Measurements from ENCODE around the gene NACAD. TPM values are rescaled to one million over a fixed set of nuclear protein-coding genes. Genes with fewer than 3 reads are reported as not detected.

The NACAD gene
- total RNA-seq, 1 experiment from 2014 or later: 5.5 TPM

GRCh38 chr7:45036317-45036716 lies 52.5 kb downstream of the NACAD start:
- POLR2A ChIA-PET: no interaction called here
- DNase-seq (ENCODE audit: low spot score) (no peak), ATAC-seq (0 out of 2 replicates have a peak, but pooled peaks have one; percentile 46)
- H3K27ac Mint-ChIP-seq: peak overlapping the region; percentile 4; the same call in 1 of the 2 replicates
- peaks cover 32% of the 10 kb centered on the region for H3K4me1 Mint-ChIP-seq
- no peak overlapping the region for H3K4me3 Mint-ChIP-seq
- no peaks in the 10 kb centered on the region for H3K9me3 Mint-ChIP-seq
- no peaks in the 10 kb centered on the region for H3K27me3 Mint-ChIP-seq (ENCODE audit: low read depth)
- TF ChIP-seq, protein P1, sequence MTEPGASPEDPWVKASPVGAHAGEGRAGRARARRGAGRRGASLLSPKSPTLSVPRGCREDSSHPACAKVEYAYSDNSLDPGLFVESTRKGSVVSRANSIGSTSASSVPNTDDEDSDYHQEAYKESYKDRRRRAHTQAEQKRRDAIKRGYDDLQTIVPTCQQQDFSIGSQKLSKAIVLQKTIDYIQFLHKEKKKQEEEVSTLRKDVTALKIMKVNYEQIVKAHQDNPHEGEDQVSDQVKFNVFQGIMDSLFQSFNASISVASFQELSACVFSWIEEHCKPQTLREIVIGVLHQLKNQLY (CRISPR knock-in tag; IDR thresholded peaks at IDR 0.05): no peak
- TF ChIP-seq GRHL2 (CRISPR knock-in tag; IDR thresholded peaks at IDR 0.05; ENCODE audit: insufficient replicate concordance, severe bottlenecking) (no peak), ELF4 (CRISPR knock-in tag; IDR thresholded peaks at IDR 0.05; ENCODE audit: low read depth) (no peak), CTCF (IDR thresholded peaks at IDR 0.05) (no peak), E2F1 (CRISPR knock-in tag; IDR thresholded peaks at IDR 0.05) (no peak), RORB (CRISPR knock-in tag; IDR thresholded peaks at IDR 0.05) (no peak), HMGXB4 (CRISPR knock-in tag; IDR thresholded peaks at IDR 0.05) (no peak), SMAD3 (CRISPR knock-in tag; IDR thresholded peaks at IDR 0.05; ENCODE audit: borderline replicate concordance) (no peak), JUN (CRISPR knock-in tag; IDR thresholded peaks at IDR 0.05) (no peak), USF1 (CRISPR knock-in tag; IDR thresholded peaks at IDR 0.05) (no peak), MYBL2 (CRISPR knock-in tag; IDR thresholded peaks at IDR 0.05) (no peak)
- TF ChIP-seq, protein P2, sequence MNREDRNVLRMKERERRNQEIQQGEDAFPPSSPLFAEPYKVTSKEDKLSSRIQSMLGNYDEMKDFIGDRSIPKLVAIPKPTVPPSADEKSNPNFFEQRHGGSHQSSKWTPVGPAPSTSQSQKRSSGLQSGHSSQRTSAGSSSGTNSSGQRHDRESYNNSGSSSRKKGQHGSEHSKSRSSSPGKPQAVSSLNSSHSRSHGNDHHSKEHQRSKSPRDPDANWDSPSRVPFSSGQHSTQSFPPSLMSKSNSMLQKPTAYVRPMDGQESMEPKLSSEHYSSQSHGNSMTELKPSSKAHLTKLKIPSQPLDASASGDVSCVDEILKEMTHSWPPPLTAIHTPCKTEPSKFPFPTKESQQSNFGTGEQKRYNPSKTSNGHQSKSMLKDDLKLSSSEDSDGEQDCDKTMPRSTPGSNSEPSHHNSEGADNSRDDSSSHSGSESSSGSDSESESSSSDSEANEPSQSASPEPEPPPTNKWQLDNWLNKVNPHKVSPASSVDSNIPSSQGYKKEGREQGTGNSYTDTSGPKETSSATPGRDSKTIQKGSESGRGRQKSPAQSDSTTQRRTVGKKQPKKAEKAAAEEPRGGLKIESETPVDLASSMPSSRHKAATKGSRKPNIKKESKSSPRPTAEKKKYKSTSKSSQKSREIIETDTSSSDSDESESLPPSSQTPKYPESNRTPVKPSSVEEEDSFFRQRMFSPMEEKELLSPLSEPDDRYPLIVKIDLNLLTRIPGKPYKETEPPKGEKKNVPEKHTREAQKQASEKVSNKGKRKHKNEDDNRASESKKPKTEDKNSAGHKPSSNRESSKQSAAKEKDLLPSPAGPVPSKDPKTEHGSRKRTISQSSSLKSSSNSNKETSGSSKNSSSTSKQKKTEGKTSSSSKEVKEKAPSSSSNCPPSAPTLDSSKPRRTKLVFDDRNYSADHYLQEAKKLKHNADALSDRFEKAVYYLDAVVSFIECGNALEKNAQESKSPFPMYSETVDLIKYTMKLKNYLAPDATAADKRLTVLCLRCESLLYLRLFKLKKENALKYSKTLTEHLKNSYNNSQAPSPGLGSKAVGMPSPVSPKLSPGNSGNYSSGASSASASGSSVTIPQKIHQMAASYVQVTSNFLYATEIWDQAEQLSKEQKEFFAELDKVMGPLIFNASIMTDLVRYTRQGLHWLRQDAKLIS (CRISPR knock-in tag; IDR thresholded peaks at IDR 0.05; ENCODE audit: borderline replicate concordance): no peak
- TF ChIP-seq, protein P3, sequence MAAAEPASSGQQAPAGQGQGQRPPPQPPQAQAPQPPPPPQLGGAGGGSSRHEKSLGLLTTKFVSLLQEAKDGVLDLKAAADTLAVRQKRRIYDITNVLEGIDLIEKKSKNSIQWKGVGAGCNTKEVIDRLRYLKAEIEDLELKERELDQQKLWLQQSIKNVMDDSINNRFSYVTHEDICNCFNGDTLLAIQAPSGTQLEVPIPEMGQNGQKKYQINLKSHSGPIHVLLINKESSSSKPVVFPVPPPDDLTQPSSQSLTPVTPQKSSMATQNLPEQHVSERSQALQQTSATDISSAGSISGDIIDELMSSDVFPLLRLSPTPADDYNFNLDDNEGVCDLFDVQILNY (CRISPR knock-in tag; IDR thresholded peaks at IDR 0.05): no peak
- TF ChIP-seq, protein P4, sequence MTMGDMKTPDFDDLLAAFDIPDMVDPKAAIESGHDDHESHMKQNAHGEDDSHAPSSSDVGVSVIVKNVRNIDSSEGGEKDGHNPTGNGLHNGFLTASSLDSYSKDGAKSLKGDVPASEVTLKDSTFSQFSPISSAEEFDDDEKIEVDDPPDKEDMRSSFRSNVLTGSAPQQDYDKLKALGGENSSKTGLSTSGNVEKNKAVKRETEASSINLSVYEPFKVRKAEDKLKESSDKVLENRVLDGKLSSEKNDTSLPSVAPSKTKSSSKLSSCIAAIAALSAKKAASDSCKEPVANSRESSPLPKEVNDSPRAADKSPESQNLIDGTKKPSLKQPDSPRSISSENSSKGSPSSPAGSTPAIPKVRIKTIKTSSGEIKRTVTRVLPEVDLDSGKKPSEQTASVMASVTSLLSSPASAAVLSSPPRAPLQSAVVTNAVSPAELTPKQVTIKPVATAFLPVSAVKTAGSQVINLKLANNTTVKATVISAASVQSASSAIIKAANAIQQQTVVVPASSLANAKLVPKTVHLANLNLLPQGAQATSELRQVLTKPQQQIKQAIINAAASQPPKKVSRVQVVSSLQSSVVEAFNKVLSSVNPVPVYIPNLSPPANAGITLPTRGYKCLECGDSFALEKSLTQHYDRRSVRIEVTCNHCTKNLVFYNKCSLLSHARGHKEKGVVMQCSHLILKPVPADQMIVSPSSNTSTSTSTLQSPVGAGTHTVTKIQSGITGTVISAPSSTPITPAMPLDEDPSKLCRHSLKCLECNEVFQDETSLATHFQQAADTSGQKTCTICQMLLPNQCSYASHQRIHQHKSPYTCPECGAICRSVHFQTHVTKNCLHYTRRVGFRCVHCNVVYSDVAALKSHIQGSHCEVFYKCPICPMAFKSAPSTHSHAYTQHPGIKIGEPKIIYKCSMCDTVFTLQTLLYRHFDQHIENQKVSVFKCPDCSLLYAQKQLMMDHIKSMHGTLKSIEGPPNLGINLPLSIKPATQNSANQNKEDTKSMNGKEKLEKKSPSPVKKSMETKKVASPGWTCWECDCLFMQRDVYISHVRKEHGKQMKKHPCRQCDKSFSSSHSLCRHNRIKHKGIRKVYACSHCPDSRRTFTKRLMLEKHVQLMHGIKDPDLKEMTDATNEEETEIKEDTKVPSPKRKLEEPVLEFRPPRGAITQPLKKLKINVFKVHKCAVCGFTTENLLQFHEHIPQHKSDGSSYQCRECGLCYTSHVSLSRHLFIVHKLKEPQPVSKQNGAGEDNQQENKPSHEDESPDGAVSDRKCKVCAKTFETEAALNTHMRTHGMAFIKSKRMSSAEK (CRISPR knock-in tag; IDR thresholded peaks at IDR 0.05; ENCODE audit: borderline replicate concordance): no peak
- CTCF ChIA-PET: interaction anchor here (1.1 to 2.9 kb wide), 2 partner anchors 63 to 99 kb away, joined by 5 to 10 read pairs; no protein-coding TSS in a partner anchor
- H3K36me3 Mint-ChIP-seq: peaks cover 16% of the 10 kb centered on the region
